ENCODE results near the gene AEN.

Gene AEN

GRCh38 chr15:88620995-88621772, at the start of gene AEN:
AEN (plus strand) TSS chr15:88621340; CDS start chr15:88626210, 4,870 bp downstream.
- peak; percentile 94 to 96 for DNase-seq

- no peak for DNase-seq
These were observed 49.3 kb upstream of the AEN start for GRCh38 chr15:88571852-88572259.

GRCh38 chr15:88574077-88574476, 47.1 kb upstream of the AEN start:
- no peak for DNase-seq

GRCh38 chr15:88574655-88575054, 46.5 kb upstream of the AEN start:
- no peak for DNase-seq

GRCh38 chr15:88579322-88579721, 41.8 kb upstream of the AEN start:
- no peak for DNase-seq

- no peak for DNase-seq
These were observed 40.6 kb upstream of the AEN start for GRCh38 chr15:88580532-88580931.

GRCh38 chr15:88586401-88587162, 34.6 kb upstream of the AEN start:
- DNase-seq: no peak

GRCh38 chr15:88590759-88591158, 30.4 kb upstream of the AEN start:
- DNase-seq: no peak

- no peak for DNase-seq
These were observed 29.8 kb upstream of the AEN start for GRCh38 chr15:88591384-88591783.

GRCh38 chr15:88603885-88604284, 17.3 kb upstream of the AEN start:
- no peak for DNase-seq

- DNase-seq: no peak
These were observed 16.6 kb upstream of the AEN start for GRCh38 chr15:88604381-88605188.

- peak; percentile 64 to 69 for DNase-seq
These were observed 15.7 kb upstream of the AEN start for GRCh38 chr15:88605189-88606069.

- no peak for DNase-seq
These were observed 14.9 kb upstream of the AEN start for GRCh38 chr15:88606070-88606794.

- no peak for DNase-seq
These were observed 13.2 kb upstream of the AEN start for GRCh38 chr15:88607951-88608350.

GRCh38 chr15:88608607-88609181, 12.4 kb upstream of the AEN start:
- no peak for DNase-seq

- no peak for DNase-seq
These were observed 11.6 kb upstream of the AEN start for GRCh38 chr15:88609344-88610090.

GRCh38 chr15:88610701-88611231, 10.4 kb upstream of the AEN start:
- no peak for DNase-seq

GRCh38 chr15:88612186-88612796, 8.8 kb upstream of the AEN start:
- DNase-seq: no peak

- no peak for DNase-seq
These were observed 7.8 kb upstream of the AEN start for GRCh38 chr15:88613074-88613944.

Measured in activated T-cell treated with anti-CD3 and anti-CD28 coated beads, Interleukin-2, amount 50 U/mL, for 48 hours (primary cell).